Measurements from ENCODE around the gene HEBP1.

DNA sequence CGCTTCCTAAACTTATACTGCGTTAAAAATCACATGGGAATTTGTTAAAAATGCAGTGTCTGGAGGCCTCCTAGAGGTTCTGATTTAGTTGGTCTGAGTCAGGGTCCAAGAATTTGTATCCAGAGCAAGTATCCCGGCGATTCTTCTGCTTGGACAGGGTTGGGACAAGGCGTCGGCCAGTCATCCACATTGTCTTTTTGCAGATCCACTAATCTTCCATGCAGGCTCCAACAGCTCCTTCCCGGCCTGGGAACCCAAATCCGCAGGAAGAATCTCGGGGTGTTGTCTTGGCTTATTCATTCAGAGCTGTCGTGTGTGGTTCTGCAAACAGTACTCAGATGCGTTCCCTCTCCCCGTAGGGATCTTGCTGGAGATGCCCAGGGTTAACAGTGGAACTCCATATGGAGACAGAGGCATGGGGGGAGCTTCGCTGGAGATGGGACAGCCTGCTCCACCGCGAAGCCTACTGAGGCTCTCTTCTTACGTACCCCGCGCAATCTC is 73.4 kb downstream of the HEBP1 start:
- TF ChIP-seq CTCF (IDR thresholded peaks at IDR 0.05) (no peak), POLR2A (IDR thresholded peaks at IDR 0.05) (no peak), EP300 (IDR thresholded peaks at IDR 0.05) (no peak), POLR2AphosphoS5 (IDR thresholded peaks at IDR 0.05) (no peak)

Data from upper lobe of left lung (tissue), 4 donors.